GM19438 (cell line): ENCODE data around the gene DIS3L2.

Experiments
- ATAC-seq: cut with Tn5 transposase; IDR thresholded peaks from one replicate; pipeline ENCODE4 v1.9.1; 2021; ENCODE audit warnings: low read depth; ENCODE audit not compliant: unreplicated experiment

The DIS3L2 gene

DNA sequence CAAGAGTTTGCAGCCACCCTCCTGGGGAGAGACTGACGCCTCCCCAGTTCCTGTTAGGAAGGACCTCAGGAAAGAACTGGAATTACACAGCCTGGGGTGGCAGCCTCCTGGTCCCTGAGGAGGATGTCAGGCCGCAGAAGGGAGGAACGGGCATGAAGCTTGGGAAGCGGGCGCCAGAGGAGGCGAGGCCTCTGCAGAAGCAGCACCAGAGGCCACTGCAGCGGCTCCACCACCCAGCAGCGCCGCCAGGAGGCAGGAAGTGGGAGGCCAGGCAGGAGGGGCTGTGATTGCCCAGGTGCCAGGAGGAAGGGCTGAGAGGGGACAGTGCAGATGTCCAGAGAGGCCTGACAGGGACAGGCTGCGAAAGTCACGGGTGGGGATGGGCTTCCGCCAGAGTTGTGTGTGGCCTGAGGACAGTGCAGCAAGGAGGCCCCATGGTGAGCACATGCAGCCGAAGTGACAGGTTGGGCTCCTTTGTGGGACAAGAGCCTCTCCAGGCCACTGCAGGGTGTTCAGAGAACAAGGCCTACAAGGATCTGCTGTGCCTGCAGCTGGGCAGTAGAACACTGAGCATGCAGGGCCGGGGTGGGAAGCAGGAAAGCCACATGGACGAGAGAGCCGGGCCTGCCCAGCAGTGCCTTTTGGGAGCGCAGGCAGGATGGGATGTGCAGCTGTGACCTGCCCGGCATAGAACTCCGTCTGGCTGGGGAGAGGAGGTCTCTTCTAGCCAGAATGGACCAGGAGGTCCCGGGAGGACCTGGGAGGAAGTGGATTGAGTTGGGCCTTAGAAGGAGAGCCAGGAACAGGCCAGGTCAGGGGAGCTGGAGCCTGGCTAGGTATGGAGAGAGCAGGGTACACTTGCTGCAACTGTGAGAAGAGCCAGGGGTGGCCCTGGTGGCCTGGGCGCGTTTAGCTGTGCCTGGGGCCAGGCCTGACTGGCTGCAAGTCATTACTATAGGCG lies 377.9 kb downstream of the DIS3L2 start:
- ATAC-seq: no peak

DNA sequence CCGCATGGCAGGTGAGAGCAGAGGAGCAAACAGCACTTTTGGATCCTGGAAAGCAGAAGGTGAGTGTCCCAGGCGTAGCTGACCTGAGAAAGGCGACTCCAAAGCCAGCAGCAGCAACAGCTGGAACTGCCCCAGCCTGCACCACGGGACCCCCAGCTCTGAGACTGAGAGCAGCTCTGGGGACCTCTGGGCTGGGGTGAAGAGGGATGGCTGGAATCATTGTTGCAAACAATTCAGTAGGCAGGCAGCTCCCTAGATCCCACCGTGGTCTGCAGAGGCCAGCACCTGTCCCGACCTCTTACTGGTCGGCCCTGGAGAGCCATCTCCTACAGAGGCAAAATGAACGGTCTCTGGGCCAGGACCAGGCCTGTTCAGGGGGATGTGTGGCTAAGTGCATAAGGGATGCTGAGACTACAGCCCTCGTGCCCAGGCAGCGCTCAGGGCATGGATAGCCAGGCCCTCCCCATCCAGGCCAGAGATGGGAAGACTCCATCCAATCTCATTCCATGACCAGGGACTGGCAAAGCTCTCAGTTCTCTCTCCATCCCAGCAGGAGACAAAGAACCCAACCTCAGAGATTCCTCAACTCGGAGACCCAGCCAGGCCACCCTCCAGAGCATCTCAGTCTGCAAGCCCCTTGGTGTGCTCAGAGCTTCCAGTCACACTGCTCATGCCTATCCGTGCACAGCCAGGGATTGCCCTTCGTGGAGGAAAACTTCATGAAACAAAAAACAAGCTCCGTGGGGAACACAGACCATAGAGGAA lies 378.8 kb downstream of the DIS3L2 start:
- ATAC-seq: no peak

DNA sequence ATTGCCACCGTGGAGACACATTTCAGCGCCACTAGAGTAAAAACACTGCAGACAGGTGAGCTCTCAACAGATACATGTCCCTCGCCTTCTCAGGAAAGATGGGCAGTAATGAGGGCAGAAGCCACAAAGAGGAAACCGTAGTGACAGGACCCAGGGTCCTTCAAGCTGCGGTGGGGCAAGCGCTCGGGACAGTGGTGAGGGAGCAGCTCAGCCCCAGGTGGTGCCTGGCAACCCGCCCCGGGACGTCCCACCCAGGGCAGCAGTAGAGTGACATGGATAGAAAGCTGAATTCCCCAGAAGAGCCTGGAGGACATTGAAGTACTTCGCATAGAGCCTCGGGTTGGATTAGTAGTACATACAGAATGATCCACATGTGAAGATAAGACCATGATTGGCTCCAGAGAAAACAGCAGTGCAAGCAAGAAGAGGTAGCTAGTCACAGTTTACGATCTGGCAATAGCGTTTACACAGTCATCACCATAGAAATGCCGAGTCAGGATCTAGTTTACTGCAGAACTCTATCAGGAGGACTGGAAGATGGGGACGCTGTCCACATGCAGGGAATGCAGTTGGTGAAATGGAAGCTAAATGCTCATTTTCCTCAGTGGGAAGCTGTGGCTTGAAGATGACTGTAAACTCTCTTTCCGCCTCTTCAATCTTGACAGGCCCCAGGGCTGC lies 379.7 kb downstream of the DIS3L2 start:
- no peak for ATAC-seq

DNA sequence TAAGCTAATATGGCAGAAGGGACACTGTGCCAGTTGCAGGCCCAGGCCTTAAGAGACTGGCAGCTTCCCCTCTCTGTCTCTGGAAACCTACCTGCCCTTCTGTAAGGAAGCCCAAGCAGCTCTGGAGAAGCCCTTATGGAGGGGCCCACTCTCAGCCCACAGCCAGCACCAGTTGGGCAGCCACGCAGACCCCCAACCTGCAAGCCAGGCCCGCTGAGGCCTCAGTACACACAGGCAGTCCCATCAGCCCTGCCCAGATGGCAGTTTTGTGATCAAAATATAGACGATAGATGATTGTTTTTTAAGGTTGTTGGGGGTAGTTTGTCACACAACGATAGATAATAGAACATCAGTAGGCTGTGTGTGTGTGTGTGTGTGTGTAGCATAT lies 380.2 kb downstream of the DIS3L2 start:
- no peak for ATAC-seq

DNA sequence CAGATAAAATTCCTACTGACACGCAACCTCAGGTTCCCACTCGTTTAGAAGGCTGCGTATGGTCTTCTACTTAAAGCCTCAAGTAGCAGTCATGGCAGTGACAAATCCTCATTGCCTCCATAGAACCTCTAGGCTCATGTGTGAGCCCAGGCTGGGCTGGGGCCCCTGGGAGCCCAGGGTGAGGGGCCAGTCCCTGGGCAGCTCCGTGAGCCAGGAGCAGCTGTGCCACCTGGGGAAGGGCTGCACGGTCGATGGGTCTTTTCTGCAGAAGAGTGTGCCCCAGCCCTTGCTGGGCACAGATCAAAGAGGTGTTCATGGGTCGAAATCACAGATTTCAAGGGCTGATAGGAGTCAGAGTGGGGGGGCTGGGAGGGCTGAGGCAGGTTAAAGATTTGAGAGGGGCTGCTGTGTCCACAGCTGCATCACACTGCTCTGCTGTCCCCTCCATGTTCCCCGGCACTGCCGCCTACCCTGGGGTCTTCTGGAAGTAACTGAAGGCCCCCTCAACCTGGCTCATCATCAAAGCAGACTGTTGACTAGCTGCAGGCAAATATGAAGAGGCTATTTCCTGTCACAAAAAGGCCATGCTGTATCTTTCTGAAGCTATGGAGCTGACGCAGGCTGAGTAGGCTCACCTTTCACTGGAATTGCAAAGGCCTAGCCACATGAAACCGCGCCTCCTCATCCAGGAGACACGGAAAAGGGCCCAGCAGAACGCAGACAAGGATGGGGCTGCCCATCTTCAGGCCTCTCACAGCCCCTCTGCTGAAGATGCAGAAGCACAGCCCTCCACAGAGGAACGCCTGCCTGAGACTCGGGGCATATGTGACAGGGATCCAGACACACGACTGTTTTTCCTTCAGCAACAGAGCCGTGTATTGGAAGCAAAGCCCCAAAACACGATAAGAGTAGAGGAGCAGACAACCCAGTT lies 381.4 kb downstream of the DIS3L2 start:
- no peak for ATAC-seq

DNA sequence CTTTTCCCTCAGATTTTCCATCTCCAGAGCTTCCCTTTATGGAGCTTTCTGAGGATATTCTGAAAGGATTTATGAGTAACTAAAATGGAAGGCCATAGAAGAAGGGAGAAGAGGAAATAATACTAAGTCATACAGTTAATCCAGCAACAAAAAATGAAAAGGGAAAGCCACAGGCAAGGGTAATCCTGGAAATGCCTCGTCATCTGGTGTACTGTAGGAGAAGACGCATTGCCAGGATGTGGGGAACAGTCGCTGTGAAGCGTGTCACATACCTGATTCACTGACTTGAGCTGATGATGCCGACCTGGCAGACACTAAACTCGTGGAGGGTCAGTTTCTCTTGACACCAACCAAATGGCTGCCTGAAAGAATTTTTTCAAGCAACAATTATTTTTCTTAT lies 382.3 kb downstream of the DIS3L2 start:
- no peak for ATAC-seq

DNA sequence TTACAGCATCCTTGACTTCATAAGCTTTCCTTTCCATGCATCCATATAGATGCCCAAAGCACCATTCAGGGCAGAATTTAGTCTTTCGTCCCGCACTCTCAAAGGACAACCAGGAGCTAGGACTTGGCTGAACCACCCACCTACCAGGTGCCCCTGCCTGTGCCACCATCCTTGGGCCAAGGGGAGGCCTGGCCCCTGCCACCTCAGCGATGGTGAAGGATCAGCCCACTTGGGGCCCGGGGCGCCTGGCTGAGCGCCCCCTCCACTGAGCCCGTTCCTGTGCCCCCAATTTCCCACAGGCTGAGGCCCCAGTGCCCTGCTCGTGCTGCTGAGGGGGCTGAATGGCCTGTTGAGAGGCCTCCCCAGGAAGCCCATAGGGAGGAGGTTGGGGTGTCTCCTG lies 383.7 kb downstream of the DIS3L2 start:
- no peak for ATAC-seq

DNA sequence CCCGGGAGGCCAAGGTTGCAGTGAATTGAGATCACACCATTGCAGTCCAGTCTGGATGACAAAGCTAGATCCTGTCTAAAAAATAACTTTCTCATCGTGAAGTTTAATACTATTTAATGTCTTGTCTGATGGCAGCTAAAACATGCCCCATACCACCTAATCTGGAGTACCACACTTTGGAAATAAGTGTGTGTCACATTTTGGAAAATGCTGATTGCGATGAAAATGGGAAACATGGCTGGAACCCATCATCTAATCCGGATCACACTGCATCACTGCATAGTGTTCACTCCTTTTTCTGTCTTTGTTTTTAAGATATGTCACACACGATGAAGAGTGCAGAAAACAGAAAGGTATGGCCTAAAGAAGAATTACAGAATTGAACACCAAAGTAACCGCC lies 385.9 kb downstream of the DIS3L2 start:
- no peak for ATAC-seq

DNA sequence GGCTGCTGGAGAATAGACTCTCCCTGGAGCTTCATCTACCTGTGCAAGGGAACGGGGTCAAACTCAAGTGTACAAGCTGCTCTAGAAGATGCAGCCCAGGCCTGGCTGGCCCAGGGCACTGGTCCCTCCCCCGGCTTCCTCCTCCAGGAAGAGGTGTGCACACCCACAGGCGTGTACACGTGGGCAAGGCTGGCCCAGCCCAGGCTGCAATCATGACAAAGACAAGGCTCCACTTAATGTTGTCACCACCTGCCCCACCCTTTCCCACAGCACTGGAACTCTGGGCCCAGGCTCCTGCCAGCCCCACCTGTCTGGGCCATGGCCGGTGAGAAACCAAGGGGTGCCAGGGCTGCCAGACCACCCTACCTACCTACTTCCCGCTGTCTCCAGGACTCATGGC lies 387.4 kb downstream of the DIS3L2 start:
- ATAC-seq: no peak

DNA sequence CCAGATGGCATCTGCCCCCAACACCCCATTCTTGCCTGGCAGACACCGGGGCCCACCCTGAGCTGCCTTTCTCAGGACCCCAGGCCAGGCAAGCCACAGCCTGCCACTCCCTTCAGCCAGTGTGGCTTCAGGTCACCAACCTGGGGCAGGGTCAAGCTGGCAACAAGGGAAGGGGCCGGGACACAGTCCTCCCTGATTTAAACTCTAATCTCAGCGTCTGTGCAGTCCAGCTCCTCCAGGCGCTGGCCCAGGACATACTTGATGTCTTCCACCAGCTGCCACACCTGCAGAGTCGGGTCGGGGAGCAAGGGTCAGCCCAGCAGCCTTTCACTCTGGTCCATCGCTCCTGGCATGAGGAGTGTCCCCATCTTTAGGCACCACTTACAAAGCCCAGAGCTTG lies 388.0 kb downstream of the DIS3L2 start:
- no peak for ATAC-seq

DNA sequence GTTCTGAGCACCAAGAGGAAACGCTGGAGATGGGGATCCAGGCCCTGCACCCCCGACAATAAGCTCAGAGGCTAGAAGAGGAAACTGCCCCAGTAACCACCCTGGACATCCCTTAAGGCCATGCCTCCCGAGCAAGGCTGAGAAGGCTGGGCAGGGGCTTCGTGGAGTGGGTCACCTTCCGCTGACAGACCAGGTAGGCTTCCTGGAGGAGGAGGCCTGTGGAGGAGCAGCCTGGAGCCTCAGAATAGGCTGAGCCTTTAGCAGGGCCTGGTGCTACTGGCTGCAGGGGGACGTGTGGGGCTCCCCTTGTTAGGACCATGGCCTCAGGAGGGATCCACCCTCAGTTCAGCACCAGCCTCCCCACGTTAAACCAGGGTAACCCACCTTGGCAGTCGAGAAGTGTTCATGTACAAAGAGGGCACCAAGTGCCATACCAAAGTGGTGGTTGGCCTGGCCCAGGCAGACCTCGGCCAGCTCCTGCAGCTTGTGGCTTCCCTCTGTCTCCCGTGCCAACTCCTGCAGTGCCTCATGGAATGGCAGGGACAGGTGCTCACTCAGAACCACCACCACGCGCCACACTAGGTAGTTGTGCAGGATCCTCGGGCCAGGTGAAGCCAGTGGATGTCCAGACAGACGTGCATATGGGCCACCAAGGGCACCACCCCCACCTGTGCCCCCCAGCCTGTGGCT lies 388.6 kb downstream of the DIS3L2 start:
- no peak for ATAC-seq

DNA sequence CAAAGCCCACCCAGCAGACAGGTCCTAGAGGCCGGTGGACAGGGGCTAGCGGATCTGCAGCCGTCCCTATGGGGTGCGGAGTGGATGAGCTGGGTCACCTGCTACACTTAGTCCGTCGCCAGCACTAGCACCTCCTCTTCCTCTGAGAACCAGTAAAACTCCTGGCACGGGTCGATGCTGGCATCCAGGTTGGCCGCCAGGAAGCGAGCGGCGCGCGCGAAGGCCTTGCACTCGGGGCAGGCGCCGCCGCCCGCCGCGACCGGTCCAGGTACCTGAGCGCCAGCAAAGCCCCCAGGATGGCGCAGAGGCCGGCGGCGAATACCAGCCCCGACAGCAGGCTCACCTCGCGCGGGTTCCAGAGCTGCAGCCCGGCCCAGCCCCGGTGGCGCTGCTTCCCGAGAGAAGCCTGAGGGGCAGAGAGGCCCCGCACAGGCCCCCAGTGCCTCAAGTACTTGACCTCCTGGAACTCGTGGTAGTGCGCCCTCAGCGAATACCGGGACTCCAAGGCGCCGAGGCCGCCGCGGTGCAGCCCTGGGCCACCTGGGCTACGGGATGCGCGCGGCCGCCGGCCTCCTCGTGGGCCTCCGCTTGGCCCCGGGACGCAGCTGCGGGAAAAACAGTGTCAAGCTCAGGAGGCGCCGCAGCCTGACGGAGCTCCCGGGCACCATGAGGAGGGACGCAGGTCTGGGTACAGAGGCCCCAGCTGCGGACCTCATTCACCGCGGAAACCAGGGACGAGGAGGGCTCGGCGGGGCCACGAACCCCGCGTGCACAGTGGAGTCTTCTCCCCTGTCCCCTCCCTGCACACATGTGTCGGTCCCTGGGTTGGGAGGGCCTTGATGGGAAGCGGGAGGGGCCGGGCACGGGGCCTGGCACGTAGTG lies 389.5 kb downstream of the DIS3L2 start:
- ATAC-seq: no peak

DNA sequence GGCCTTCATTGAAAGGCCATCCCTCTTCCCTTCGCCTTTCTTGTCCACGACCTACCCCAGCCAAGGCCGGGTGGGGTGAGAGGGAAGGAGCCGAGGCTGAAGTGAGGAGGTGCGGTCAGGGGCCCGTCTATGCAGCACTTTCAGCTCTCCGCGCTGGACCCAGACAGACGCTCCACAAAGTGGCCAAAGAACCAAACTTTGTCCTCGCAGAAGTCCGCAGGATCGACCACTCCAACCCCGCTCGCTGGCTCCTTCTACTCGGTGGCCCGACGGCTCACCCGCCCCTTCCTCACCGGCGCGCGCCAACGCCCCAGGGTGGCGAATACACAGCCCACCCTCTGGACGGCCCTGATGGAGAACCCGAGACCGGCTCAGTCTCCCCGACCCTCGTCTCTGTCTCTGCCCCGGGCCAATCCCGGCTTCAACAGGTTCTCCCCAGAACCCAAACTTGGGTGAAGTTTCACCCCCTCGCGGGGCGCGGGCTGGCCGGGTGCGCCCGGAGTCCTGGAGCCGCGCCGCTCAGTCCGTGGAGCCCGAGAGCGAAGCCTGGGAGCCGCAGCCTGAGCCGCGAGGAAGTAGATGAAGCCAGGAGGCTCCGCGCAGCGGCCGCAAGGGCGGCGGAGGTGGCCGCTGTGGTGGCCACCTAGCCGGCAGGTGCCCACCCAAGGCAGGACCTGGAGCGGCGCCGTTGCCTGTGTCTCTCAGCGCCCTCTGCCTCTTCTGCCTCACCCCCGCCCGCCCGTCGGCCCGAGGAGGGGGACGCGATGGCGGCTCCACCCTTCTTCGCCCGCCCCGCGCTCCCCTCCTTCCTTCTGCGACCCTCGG lies 390.4 kb downstream of the DIS3L2 start:
- ATAC-seq: no peak

DNA sequence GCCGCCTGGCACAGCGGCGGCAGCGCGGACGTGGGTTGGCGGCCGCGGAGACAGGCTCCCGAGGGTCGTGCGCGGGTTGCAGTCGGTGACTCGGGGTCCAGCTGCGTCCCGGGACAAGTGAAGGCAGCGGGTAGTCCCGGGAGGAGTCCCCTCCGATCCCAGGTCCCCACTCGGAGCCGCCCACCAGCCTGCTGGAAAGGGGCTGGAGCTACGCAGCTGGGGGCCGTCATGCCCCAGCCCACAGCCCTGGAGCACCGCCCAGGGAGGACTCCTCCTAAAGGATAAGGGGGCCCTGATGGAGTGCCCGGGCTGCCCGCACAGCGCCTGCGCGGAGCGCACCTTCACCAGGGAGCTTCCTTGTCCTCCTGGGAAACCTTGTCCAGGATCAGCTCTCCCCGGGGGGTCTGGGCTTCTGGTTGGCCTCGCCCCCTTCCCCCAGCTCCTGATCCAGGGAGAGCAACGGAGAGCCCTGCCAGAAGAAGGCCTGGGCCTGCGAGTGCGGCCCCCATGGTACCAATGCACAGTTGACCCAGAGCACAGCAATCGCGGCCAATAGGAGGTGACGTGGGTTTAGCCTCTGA lies 391.1 kb downstream of the DIS3L2 start:
- ATAC-seq: no peak

DNA sequence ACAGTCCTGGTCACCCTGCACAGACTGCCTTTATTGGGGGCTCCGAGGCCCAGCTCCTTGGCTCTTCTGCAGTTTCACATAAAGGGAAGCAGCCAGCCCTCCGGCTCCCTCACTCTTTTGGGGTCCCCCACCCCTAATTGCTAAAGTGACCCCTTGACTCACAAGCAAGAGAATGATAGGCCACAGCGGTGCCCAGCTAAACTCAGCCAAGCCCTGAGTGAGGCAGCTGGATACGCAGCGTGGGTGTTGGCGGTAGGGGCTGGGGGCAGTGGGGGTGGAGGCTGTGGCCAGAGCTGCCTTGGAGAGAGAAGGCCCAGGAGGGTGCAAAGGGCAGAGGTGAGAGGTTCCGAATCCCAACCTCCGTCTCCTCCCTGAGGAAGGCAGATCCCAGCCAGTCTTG lies 391.6 kb downstream of the DIS3L2 start:
- ATAC-seq: no peak

DNA sequence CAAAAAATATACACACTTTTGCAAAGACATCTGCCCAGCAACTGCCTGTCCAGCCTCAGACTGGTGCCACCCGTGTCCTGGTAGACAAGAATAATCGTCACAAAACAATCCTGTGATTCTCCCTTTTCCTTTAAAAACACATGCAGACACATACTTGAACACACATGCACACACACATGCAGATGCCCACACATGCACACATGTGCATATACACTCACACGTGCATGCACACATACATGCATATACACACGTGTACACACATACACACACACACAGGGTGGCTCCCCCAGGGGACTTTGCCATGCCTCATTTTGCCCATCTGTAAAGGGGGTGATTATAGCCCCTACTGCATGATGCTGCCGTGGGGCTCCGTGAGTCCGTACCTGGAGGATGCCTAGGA lies 392.1 kb downstream of the DIS3L2 start:
- no peak for ATAC-seq

DNA sequence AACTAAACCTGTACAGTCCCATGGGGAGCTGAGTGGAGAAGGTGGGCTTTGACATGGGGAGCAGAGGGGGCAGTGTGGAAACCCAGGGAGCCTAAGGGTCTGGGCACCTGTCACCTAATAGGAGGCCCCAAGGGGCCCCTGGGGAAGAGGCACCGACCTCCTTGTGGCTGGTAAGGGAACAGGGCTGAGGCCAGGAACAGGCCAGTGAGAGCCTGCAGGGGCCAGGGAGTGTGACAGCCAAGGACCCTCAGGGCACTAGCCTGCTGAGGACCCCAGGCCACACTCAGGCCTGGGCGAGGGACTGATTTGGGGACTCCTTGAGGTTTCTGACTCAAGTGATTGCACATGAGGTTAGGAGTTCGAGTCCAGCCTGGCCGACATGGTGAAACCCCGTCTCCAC lies 392.6 kb downstream of the DIS3L2 start:
- no peak for ATAC-seq
